ENCODE measurements around the gene ACTL6B. TPM values are rescaled to one million over a fixed set of nuclear protein-coding genes. Genes with fewer than 3 reads are reported as not detected.

Gene ACTL6B
- total RNA-seq, 1 experiment from 2014 or later: 1.3 TPM

- Mint-ChIP-seq H3K9me3 (no peaks in the 10 kb centered on the region), H3K27ac (no peak overlapping the region), H3K4me3 (no peak overlapping the region), H3K27me3 (ENCODE audit: low read depth) (no peaks in the 10 kb centered on the region), H3K36me3 (peaks cover 24% of the 10 kb centered on the region), H3K4me1 (peaks cover 7% of the 10 kb centered on the region)
- POLR2A ChIA-PET: interaction anchor here (0.5 kb wide), 1 partner anchor 170 kb away, joined by 3 read pairs; the partner anchor contains the start of gene SLC12A9
- CTCF ChIA-PET: interaction anchor here (0.8 to 3.4 kb wide), 8 partner anchors 8 to 232 kb away, joined by 3 to 12 read pairs (median 4); partner anchors contain the start of gene POP7
- TF ChIP-seq RORB (CRISPR knock-in tag; IDR thresholded peaks at IDR 0.05) (no peak), ZMAT4 (CRISPR knock-in tag; IDR thresholded peaks at IDR 0.05) (no peak), ZBTB21 (CRISPR knock-in tag; IDR thresholded peaks at IDR 0.05; ENCODE audit: borderline replicate concordance) (no peak), ARID4B (CRISPR knock-in tag; IDR thresholded peaks at IDR 0.05; ENCODE audit: borderline replicate concordance) (no peak), ZNF671 (CRISPR knock-in tag; IDR thresholded peaks at IDR 0.05) (no peak)
- no peak for DNase-seq (ENCODE audit: low spot score)
- no peak for ATAC-seq
Measured at GRCh38 chr7:100682228-100682741, 26.0 kb upstream of the ACTL6B start.

GRCh38 chr7:100681491-100682227 is 25.4 kb upstream of the ACTL6B start:
- H3K9me3 Mint-ChIP-seq: no peaks in the 10 kb centered on the region
- no peaks in the 10 kb centered on the region for H3K27me3 Mint-ChIP-seq (ENCODE audit: low read depth)
- ChIA-PET POLR2A (interaction anchor here (0.5 kb wide), 1 partner anchor 171 kb away, joined by 3 read pairs; the partner anchor contains the start of gene SLC12A9), CTCF (interaction anchor here (0.9 to 2.4 kb wide), 6 partner anchors 11 to 113 kb away, joined by 3 to 10 read pairs (median 4); partner anchors contain the start of gene POP7)
- H3K4me3 Mint-ChIP-seq: no peak overlapping the region
- ATAC-seq: no peak
- peaks cover 7% of the 10 kb centered on the region for H3K4me1 Mint-ChIP-seq
- TF ChIP-seq CREM (CRISPR knock-in tag; IDR thresholded peaks at IDR 0.05) (no peak), E2F5 (CRISPR knock-in tag; IDR thresholded peaks at IDR 0.05) (no peak), ETV6 (CRISPR knock-in tag; IDR thresholded peaks at IDR 0.05) (no peak), PRDM15 (CRISPR knock-in tag; IDR thresholded peaks at IDR 0.05) (no peak), ZNF671 (CRISPR knock-in tag; IDR thresholded peaks at IDR 0.05) (no peak), ZNF317 (CRISPR knock-in tag; IDR thresholded peaks at IDR 0.05; ENCODE audit: borderline replicate concordance, low read depth) (no peak), ESRRA (CRISPR knock-in tag; IDR thresholded peaks at IDR 0.05; ENCODE audit: borderline replicate concordance) (no peak), IRF2 (CRISPR knock-in tag; IDR thresholded peaks at IDR 0.05; ENCODE audit: borderline replicate concordance, low read depth) (no peak), FOXJ3 (CRISPR knock-in tag; IDR thresholded peaks at IDR 0.05; ENCODE audit: borderline replicate concordance) (no peak), JAZF1 (CRISPR knock-in tag; IDR thresholded peaks at IDR 0.05) (no peak), FOXP4 (CRISPR knock-in tag; IDR thresholded peaks at IDR 0.05) (no peak), GABPB1 (CRISPR knock-in tag; IDR thresholded peaks at IDR 0.05) (no peak), USF1 (CRISPR knock-in tag; IDR thresholded peaks at IDR 0.05) (no peak), ATF1 (CRISPR knock-in tag; IDR thresholded peaks at IDR 0.05) (no peak), ZNF121 (CRISPR knock-in tag; IDR thresholded peaks at IDR 0.05) (no peak), EMX1 (CRISPR knock-in tag; IDR thresholded peaks at IDR 0.05) (no peak)
- no peak overlapping the region for H3K27ac Mint-ChIP-seq
- H3K36me3 Mint-ChIP-seq: peaks cover 24% of the 10 kb centered on the region
- no peak for DNase-seq (ENCODE audit: low spot score)
